ENCODE data around the gene DMGDH.

Gene DMGDH

DNA sequence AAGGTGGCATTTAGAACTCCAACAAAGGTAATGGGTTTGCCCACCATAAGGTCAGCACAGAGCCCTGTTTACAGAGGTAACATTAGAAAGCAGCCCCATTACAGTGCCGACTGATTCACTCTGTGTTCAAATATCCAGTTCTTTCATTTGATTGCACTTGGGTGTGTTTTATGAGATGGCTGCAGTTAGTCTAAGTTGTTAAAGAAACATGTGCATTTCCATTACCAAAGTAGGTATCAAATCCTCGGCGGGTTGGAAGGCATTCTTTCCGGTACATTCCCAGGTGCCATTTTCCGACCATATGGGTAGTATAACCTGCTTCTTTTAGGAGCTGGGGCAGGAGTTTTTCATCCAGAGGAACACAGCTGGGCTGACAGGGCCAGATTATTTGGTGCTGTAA lies 100.7 kb downstream of the DMGDH start:
- TF ChIP-seq, protein P1, sequence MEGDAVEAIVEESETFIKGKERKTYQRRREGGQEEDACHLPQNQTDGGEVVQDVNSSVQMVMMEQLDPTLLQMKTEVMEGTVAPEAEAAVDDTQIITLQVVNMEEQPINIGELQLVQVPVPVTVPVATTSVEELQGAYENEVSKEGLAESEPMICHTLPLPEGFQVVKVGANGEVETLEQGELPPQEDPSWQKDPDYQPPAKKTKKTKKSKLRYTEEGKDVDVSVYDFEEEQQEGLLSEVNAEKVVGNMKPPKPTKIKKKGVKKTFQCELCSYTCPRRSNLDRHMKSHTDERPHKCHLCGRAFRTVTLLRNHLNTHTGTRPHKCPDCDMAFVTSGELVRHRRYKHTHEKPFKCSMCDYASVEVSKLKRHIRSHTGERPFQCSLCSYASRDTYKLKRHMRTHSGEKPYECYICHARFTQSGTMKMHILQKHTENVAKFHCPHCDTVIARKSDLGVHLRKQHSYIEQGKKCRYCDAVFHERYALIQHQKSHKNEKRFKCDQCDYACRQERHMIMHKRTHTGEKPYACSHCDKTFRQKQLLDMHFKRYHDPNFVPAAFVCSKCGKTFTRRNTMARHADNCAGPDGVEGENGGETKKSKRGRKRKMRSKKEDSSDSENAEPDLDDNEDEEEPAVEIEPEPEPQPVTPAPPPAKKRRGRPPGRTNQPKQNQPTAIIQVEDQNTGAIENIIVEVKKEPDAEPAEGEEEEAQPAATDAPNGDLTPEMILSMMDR (IDR thresholded peaks at IDR 0.05; ENCODE audit: borderline replicate concordance, control extremely low read depth, extremely low read depth, insufficient read depth, missing control alignments) = no peak
- DNase-seq (ENCODE audit: low spot score) = no peak
- in situ Hi-C loops (cut with MboI; ENCODE audit: low sequenced_read_pairs, unreplicated experiment) = no loop called here

DNA sequence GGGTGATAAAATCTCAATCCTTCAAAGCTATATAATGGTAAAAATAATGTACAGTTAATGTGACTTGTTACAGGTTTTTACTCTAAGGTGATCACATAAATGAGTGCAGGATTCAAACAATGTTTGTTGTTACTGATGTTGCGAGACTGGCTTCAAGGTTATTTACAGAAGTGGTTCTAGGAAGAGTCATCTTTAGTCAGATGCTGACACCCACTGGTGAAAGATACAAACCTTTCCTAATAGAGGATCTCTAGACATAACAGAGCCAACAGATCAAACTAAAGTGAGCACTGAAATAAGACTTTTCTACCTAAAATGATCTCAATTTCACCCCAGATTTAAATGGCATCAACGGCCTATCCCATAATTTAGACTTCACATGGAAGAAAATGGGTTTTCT lies 104.6 kb downstream of the DMGDH start:
- DNase-seq (ENCODE audit: low spot score) = peak; percentile 51

DNA sequence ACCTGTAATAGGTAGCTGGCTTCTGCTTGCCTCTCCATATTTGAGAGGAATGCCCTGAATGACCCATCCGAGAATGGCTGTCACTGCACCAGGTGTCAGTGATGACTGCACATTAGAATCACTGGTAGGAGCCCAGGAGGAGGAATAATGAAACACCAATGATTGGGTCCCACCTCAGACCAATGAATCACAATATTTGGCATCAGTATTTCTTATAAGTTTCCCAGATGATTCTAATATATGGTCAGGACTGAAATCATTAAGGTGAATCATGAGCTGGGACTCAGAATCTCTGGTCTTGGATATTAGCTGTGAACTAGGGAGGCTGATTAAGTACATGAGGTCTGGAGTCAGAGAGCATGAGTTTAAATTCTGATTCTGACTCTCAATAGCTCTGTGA lies 107.7 kb downstream of the DMGDH start:
- in situ Hi-C loops (cut with MboI; ENCODE audit: low sequenced_read_pairs, unreplicated experiment) = loop anchor here (5.0 kb wide), 1 partner anchor 64 kb away; no protein-coding TSS in a partner anchor
- TF ChIP-seq, protein P1 (IDR thresholded peaks at IDR 0.05; ENCODE audit: borderline replicate concordance, control extremely low read depth, extremely low read depth, insufficient read depth, missing control alignments) = no peak
- DNase-seq (ENCODE audit: low spot score) = no peak

More for the DNA sequence above, 104.6 kb downstream of the DMGDH start:
- TF ChIP-seq, protein P1 (IDR thresholded peaks at IDR 0.05; ENCODE audit: borderline replicate concordance, control extremely low read depth, extremely low read depth, insufficient read depth, missing control alignments) = peak; percentile 11
- in situ Hi-C loops (cut with MboI; ENCODE audit: low sequenced_read_pairs, unreplicated experiment) = loop anchor here (5.0 kb wide), 1 partner anchor 68 kb away; no protein-coding TSS in a partner anchor

DNA sequence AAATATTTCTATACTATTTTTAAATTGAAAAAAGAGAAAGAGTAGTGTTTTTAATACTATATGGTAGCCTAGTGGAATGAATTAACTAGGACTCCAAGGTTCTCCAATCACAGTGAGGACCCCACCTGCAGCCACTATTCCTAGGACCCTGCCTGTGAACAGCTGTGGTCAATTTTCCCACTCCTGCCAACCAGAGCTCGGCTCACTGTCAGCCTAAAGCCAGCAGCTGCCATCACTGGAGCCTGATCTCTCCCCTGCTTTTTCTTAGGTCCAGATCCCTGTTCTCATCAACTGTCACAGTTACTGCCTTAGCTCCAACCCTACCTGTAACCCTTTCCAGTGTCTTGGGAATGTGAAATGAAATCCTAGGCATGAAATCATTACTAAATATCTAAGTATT lies 109.7 kb downstream of the DMGDH start:
- in situ Hi-C loops (cut with MboI; ENCODE audit: low sequenced_read_pairs, unreplicated experiment) = loop anchor here (5.0 kb wide), 1 partner anchor 62 kb away; no protein-coding TSS in a partner anchor

DNA sequence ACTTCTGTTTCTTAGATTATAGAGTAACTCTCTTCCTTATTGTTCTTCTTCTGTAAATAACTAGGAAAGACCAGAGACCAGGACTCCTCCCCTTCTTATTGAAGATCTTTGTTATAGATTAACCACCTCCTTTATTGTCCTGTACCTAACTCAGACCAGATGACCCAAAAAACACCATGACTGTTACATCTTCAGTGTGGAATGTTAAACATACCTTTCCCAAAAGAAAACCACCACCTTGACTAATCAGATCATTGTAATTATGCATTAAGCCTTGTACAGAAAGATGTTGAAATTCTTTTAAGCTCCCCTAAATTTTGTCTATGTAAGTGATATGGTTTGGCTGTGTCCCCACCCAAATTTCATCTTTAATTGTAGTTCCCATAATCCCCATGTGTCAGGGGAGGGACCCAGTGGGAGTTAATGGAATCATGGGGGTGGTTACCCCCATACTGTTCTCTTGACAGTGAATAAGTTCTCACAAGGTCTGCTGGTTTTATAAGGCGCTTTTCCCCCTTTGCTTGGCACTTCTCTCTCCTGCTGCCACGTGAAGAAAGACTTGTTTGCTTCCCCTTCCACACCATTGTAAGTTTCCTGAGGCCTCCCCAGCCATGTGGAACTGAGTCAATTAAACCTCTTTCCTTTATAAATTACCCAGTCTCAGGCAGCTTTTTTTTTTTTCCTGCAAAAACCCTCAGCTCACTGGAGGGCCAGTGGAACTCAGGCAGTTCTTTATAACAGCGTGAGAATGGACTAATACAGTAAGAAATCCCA lies 110.6 kb downstream of the DMGDH start:
- in situ Hi-C loops (cut with MboI; ENCODE audit: low sequenced_read_pairs, unreplicated experiment) = no loop called here
- TF ChIP-seq, protein P1 (IDR thresholded peaks at IDR 0.05; ENCODE audit: borderline replicate concordance, control extremely low read depth, extremely low read depth, insufficient read depth, missing control alignments) = no peak
- DNase-seq (ENCODE audit: low spot score) = no peak

More for the DNA sequence above, 109.7 kb downstream of the DMGDH start:
- no peak for DNase-seq (ENCODE audit: low spot score)
- TF ChIP-seq, protein P1 (IDR thresholded peaks at IDR 0.05; ENCODE audit: borderline replicate concordance, control extremely low read depth, extremely low read depth, insufficient read depth, missing control alignments) = no peak

DNA sequence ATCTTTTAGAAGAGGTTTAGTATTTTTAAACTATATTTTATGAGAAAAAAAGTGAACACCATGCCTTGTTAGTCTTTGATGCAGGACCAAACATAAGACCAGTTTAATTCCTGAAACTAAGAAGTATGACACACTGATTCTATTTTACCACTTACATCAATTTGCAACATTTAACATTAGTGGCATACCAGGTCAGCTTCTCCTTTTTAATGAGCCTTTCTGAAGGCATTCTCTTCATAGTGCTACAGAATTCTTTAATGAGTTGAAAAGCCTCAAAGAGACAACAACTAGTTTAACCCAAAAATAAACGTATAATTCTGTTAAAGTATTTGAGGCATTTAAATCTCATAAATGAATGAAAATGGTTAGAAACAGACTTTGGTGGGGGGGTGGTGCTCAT lies 112.6 kb downstream of the DMGDH start:
- in situ Hi-C loops (cut with MboI; ENCODE audit: low sequenced_read_pairs, unreplicated experiment) = no loop called here
- DNase-seq (ENCODE audit: low spot score) = no peak

More for the DNA sequence above, 112.6 kb downstream of the DMGDH start:
- TF ChIP-seq, protein P1 (IDR thresholded peaks at IDR 0.05; ENCODE audit: borderline replicate concordance, control extremely low read depth, extremely low read depth, insufficient read depth, missing control alignments) = no peak

All from GM13976 (cell line).